Loucy (cell line): Measurements from ENCODE around the gene SCRN1.
"Not testable (repeated sequence)": the region's sequence is repeated elsewhere in the genome, so short reads cannot be mapped to it uniquely, and the experiment has no call there.

ENCODE experiments used
- CTCF ChIP-seq: fragments of 200-600 bp; sonication (generic); conservative IDR thresholded peaks from 2 replicates; pipeline ENCODE4 v1.5.1; 2014; ENCODE audit warnings: mild to moderate bottlenecking, antibody characterized with exemption, low read length
- EZH2phosphoT487 ChIP-seq: fragments of 200-600 bp; IDR thresholded peaks from 2 replicates; pipeline ENCODE4 v1.6.1; 2018; ENCODE audit warnings: antibody characterized with exemption, mild to moderate bottlenecking, moderate library complexity, borderline replicate concordance

- not testable (repeated sequence) for TF ChIP-seq CTCF, EZH2phosphoT487
Measured at GRCh38 chr7:29890786-29891185, 98.8 kb downstream of the SCRN1 start.
